ENCODE measurements around the gene SOCS7.

DNA sequence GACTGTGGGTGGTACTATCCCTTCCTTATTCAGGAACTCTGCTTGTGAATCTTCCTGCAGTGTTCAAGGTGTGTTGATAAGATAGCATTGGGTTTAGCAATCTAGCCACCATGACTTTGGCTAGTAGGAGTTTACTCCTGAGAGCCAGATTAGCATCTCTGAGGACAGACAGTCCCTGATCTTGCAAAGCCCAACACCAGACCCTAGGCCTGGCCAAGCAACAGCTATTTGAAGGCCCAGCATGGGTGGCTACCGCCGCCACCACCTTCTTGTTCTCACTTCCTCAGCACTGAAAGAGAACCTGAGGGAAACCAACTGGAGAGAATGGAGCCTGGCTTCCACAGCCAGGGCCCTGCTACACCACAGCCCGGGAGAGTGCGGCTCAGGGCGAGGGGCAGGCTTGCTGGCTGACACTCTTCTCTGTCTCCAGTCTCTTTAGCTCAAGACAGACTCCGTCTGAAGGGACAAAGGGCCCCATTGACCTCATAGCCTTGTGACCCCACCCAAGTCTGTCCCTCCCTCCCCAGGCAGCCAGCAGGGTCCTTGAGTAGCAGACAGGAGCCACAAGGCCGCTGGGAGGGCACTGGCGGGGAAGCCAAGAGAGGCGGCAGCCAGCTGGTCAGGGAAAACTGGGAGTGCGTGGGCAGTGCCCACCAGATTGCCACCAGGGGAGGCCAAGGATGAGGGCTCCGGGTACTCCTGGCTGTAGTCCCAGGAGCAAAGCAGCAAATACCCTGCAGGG is 65.7 kb downstream of the SOCS7 start:
- TF ChIP-seq YY1 (IDR thresholded peaks at IDR 0.05; ENCODE audit: insufficient read depth, insufficient read length) (no peak), ZNF274 (IDR thresholded peaks at IDR 0.05; ENCODE audit: low read depth, low read length) (no peak)

Measured in NT2/D1 (cell line).